GM23248 (cell line): ENCODE data around the gene SSR3. TPM values are rescaled to one million over a fixed set of nuclear protein-coding genes. Genes with fewer than 3 reads are reported as not detected.

ENCODE experiments used
- DNase-seq: peaks from one replicate; pipeline ENCODE4 v3.0.0-alpha.2; 2015
- H2AFZ ChIP-seq: fragments of 200-600 bp; sonication (generic); 2 replicates; pipeline ENCODE4 v1.6.1; 2016; ENCODE audit warnings: antibody characterized with exemption
- H3F3A ChIP-seq: fragments of 200-600 bp; sonication (generic); 2 replicates; pipeline ENCODE4 v1.6.1; 2016; ENCODE audit warnings: mild to moderate bottlenecking, antibody characterized with exemption, mixed run types; ENCODE audit not compliant: insufficient read depth
- H3K27ac ChIP-seq: fragments of 200-600 bp; sonication (generic); 2 replicates; pipeline ENCODE4 v1.5.1; 2016; ENCODE audit warnings: mild to moderate bottlenecking
- H3K27me3 ChIP-seq: fragments of 200-600 bp; sonication (generic); replicated peaks from 2 replicates; pipeline ENCODE4 v1.6.1; 2016; ENCODE audit warnings: mild to moderate bottlenecking; ENCODE audit not compliant: insufficient read depth
- H3K36me3 ChIP-seq: fragments of 200-600 bp; sonication (generic); 2 replicates; pipeline ENCODE4 v1.6.1; 2016; ENCODE audit warnings: low read depth, mild to moderate bottlenecking
- H3K4me1 ChIP-seq: fragments of 200-600 bp; sonication (generic); 2 replicates; pipeline ENCODE4 v1.6.1; 2016; ENCODE audit warnings: mild to moderate bottlenecking; ENCODE audit not compliant: insufficient read depth
- H3K4me2 ChIP-seq: fragments of 200-600 bp; sonication (generic); one replicate; pipeline ENCODE4 v1.6.1; 2016; ENCODE audit warnings: mild to moderate bottlenecking; ENCODE audit not compliant: unreplicated experiment
- H3K4me3 ChIP-seq: fragments of 200-600 bp; sonication (generic); 2 replicates; pipeline ENCODE4 v1.5.1; 2016; ENCODE audit warnings: mild to moderate bottlenecking
- H3K79me2 ChIP-seq: fragments of 200-600 bp; sonication (generic); 2 replicates; pipeline ENCODE4 v1.6.1; 2016; ENCODE audit warnings: mild to moderate bottlenecking; ENCODE audit not compliant: insufficient read depth
- H3K9ac ChIP-seq: fragments of 200-600 bp; sonication (generic); 2 replicates; pipeline ENCODE4 v1.6.1; 2016; ENCODE audit warnings: mild to moderate bottlenecking
- H3K9me2 ChIP-seq: fragments of 200-600 bp; sonication (generic); 2 replicates; pipeline ENCODE4 v1.6.1; 2016; ENCODE audit warnings: mixed run types, mild to moderate bottlenecking, moderate library complexity; ENCODE audit not compliant: insufficient read depth
- H3K9me3 ChIP-seq: fragments of 200-600 bp; sonication (generic); one replicate; pipeline ENCODE4 v1.6.1; 2017; ENCODE audit warnings: low read depth
- H4K20me1 ChIP-seq: fragments of 200-600 bp; sonication (generic); 2 replicates; pipeline ENCODE4 v1.6.0; 2016; ENCODE audit not compliant: insufficient read depth
- EZH2 ChIP-seq: fragments of 200-600 bp; sonication (generic); IDR thresholded peaks from 2 replicates; pipeline ENCODE4 v1.6.1; 2018; ENCODE audit warnings: antibody characterized with exemption, mild to moderate bottlenecking; ENCODE audit not compliant: insufficient read depth, poor library complexity, severe bottlenecking
- EZH2phosphoT487 ChIP-seq: fragments of 200-600 bp; sonication (generic); IDR thresholded peaks from 2 replicates; pipeline ENCODE4 v1.6.1; 2018; ENCODE audit warnings: antibody characterized with exemption, moderate library complexity, mild to moderate bottlenecking, low read depth; ENCODE audit not compliant: insufficient read depth
- WGBS, 2 experiments: methylation state at CpG; one replicate each; pipeline ENCODE4 v1.1.6; 2015 to 2017; ENCODE audit warnings: low lambda C conversion rate in 2 of 2, low coverage in 1 of 2; ENCODE audit errors: missing lambda C conversion rate in 2 of 2; 5-methylcytosine and 5-hydroxymethylcytosine counted together
- in situ Hi-C: fragments of 300-500 bp; cut with MboI; formaldehyde crosslinking; loops from 2 replicates; pipeline ENCODE4 v1.15.0; 2020
- polyA plus RNA-seq: library from polyadenylated mRNA; unstranded; fragments of >200 nt; fragmentation: Nextera tagmentation; extraction: Ambion mirVana; gene quantifications from 2 replicates; pipeline ENCODE4 v1.2.1, GENCODE V29; 2016
- total RNA-seq: library from RNA; depleted of rRNA; stranded (reverse); fragments of >200 nt; shearing (Covaris generic); gene quantifications from 2 replicates; pipeline ENCODE4 v1.2.3, GENCODE V29; 2014; rRNA removed

The SSR3 gene
- total and polyA plus RNA-seq, 2 experiments from 2014 or later, result 409 to 566 TPM

GRCh38 chr3:156497326-156497725 lies 57.6 kb downstream of the SSR3 start:
- Histone ChIP-seq H3K9me2 (no peaks in the 10 kb centered on the region), H3K79me2 (no peaks in the 10 kb centered on the region), H3K27me3 (no peaks in the 10 kb centered on the region), H2AFZ (peak overlapping the region; percentile 40), H3F3A (peaks cover 24% of the 10 kb centered on the region), H3K9me3 (no peaks in the 10 kb centered on the region), H3K4me3 (no peak overlapping the region), H3K4me1 (peaks cover 31% of the 10 kb centered on the region), H4K20me1 (no peaks in the 10 kb centered on the region), H3K36me3 (no peaks in the 10 kb centered on the region), H3K4me2 (no peak overlapping the region), H3K27ac (peak overlapping the region; percentile 18), H3K9ac (no peak overlapping the region)
- peak; percentile 40 for DNase-seq
- WGBS, 2 experiments, result 20 to 39% methylated on average over 1 of the region's 1 CpG
- no peak for TF ChIP-seq EZH2phosphoT487
- in situ Hi-C loops, result no loop called here

- H3K4me2 ChIP-seq, result no peak overlapping the region
- no peaks in the 10 kb centered on the region for H3K9me2 ChIP-seq
- H3K27ac ChIP-seq, result no peak overlapping the region
- no peaks in the 10 kb centered on the region for H3K27me3 ChIP-seq
- H3K9me3 ChIP-seq, result no peaks in the 10 kb centered on the region
- no peak overlapping the region for H2AFZ ChIP-seq
- 95 to 96% methylated on average over 1 of the region's 1 CpG for WGBS, 2 experiments
- in situ Hi-C loops, result no loop called here
- H3K36me3 ChIP-seq, result no peaks in the 10 kb centered on the region
- H3K9ac ChIP-seq, result no peak overlapping the region
- H3F3A ChIP-seq, result peaks cover 25% of the 10 kb centered on the region
- TF ChIP-seq EZH2, result no peak
- no peak for TF ChIP-seq EZH2phosphoT487
- H4K20me1 ChIP-seq, result no peaks in the 10 kb centered on the region
- H3K79me2 ChIP-seq, result no peaks in the 10 kb centered on the region
- no peak for DNase-seq
- H3K4me3 ChIP-seq, result no peak overlapping the region
- H3K4me1 ChIP-seq, result peaks cover 35% of the 10 kb centered on the region
These were observed 59.1 kb downstream of the SSR3 start for GRCh38 chr3:156495816-156496215.

- Histone ChIP-seq H3F3A (peaks cover 43% of the 10 kb centered on the region), H3K4me2 (no peak overlapping the region), H3K4me1 (peaks cover 51% of the 10 kb centered on the region), H3K27me3 (no peaks in the 10 kb centered on the region), H3K9ac (no peak overlapping the region), H3K79me2 (no peaks in the 10 kb centered on the region), H3K4me3 (no peak overlapping the region), H4K20me1 (no peaks in the 10 kb centered on the region), H2AFZ (no peak overlapping the region), H3K9me2 (no peaks in the 10 kb centered on the region), H3K27ac (no peak overlapping the region), H3K9me3 (no peaks in the 10 kb centered on the region), H3K36me3 (no peaks in the 10 kb centered on the region)
- in situ Hi-C loops, result no loop called here
- no peak for DNase-seq
- TF ChIP-seq EZH2phosphoT487 (no peak), EZH2 (no peak)
- 77 to 86% methylated on average over 3 of the region's 3 CpGs for WGBS, 2 experiments
These were observed 61.0 kb downstream of the SSR3 start for GRCh38 chr3:156493887-156494286.

GRCh38 chr3:156492801-156493261 lies 62.1 kb downstream of the SSR3 start:
- in situ Hi-C loops, result no loop called here
- Histone ChIP-seq H3K4me2 (peak overlapping the region; percentile 6), H3K4me3 (no peak overlapping the region), H3F3A (peaks cover 52% of the 10 kb centered on the region), H4K20me1 (no peaks in the 10 kb centered on the region), H3K4me1 (peaks cover 58% of the 10 kb centered on the region), H3K9me2 (no peaks in the 10 kb centered on the region; the same call in 1 of the 2 replicates), H2AFZ (peak overlapping the region; percentile 50), H3K9me3 (no peaks in the 10 kb centered on the region), H3K9ac (0 out of 2 replicates have a peak overlapping the region, but pooled peaks have one; percentile 8), H3K79me2 (no peaks in the 10 kb centered on the region), H3K27ac (peak overlapping the region; percentile 44), H3K27me3 (no peaks in the 10 kb centered on the region), H3K36me3 (no peaks in the 10 kb centered on the region)
- TF ChIP-seq EZH2phosphoT487 (no peak), EZH2 (no peak)
- 23 to 28% methylated on average over 3 of the region's 3 CpGs for WGBS, 2 experiments
- peak; percentile 39 for DNase-seq

- in situ Hi-C loops, result no loop called here
- Histone ChIP-seq H3K9me2 (no peaks in the 10 kb centered on the region; the same call in 1 of the 2 replicates), H2AFZ (no peak overlapping the region), H4K20me1 (no peaks in the 10 kb centered on the region), H3K9ac (no peak overlapping the region), H3K79me2 (no peaks in the 10 kb centered on the region), H3K4me3 (no peak overlapping the region), H3F3A (peaks cover 40% of the 10 kb centered on the region), H3K27me3 (no peaks in the 10 kb centered on the region), H3K4me1 (peaks cover 43% of the 10 kb centered on the region), H3K27ac (no peak overlapping the region), H3K9me3 (no peaks in the 10 kb centered on the region), H3K4me2 (no peak overlapping the region), H3K36me3 (no peaks in the 10 kb centered on the region)
- DNase-seq, result no peak
- TF ChIP-seq EZH2 (no peak), EZH2phosphoT487 (no peak)
- WGBS, 2 experiments, result 87 to 99% methylated on average over 3 of the region's 3 CpGs
These were observed 63.7 kb downstream of the SSR3 start for GRCh38 chr3:156491192-156491591.

Other genes starting within 250 kb of the SSR3 start
- gene TIPARP, start 119.5 kb upstream of the SSR3 start, total RNA-seq, result 89.5 and 103 TPM in 2 replicates
- gene TIPARP, start 119.5 kb upstream of the SSR3 start, polyA plus RNA-seq, result 35.1 and 39.7 TPM in 2 replicates